Astrocyte (in vitro differentiated cells and primary cell): ENCODE measurements around the gene INPP5A. TPM values are rescaled to one million over a fixed set of nuclear protein-coding genes. Genes with fewer than 3 reads are reported as not detected.
A peak's percentile ranks its signal among the peaks of the same experiment; 100 is the strongest.

Source experiments
- DNase-seq: peaks from one replicate; pipeline ENCODE4 v3.0.0-alpha.2; 2010; ENCODE audit warnings: low read depth
- FAIRE-seq: peaks from 2 replicates; lab custom pipeline; 2011; peaks lifted over from hg19 to GRCh38; lab: Jason Lieb, UNC
- H2AFZ ChIP-seq: 2 replicates; pipeline ENCODE4 v1.6.0; 2012; ENCODE audit warnings: low read depth, low read length, inconsistent platforms
- H3K27ac ChIP-seq: 2 replicates; pipeline ENCODE4 v1.5.1; 2011; ENCODE audit warnings: low read depth, low read length, inconsistent platforms
- H3K27me3 ChIP-seq: 2 replicates; pipeline ENCODE4 v1.6.0; 2011; ENCODE audit warnings: low read length, inconsistent platforms; ENCODE audit not compliant: insufficient read depth
- H3K36me3 ChIP-seq: 2 replicates; pipeline ENCODE4 v1.5.1; 2011; ENCODE audit warnings: low read length, inconsistent platforms; ENCODE audit not compliant: insufficient read depth
- H3K4me1 ChIP-seq: 2 replicates; pipeline ENCODE4 v1.5.1; 2011; ENCODE audit warnings: low read length, inconsistent platforms; ENCODE audit not compliant: insufficient read depth
- H3K4me2 ChIP-seq: 2 replicates; pipeline ENCODE4 v1.6.0; 2012; ENCODE audit warnings: low read length, inconsistent platforms
- H3K4me3 ChIP-seq: 2 replicates; pipeline ENCODE4 v1.5.1; 2011; ENCODE audit warnings: low read depth, mild to moderate bottlenecking, low read length, inconsistent platforms; ENCODE audit not compliant: insufficient read depth
- H3K79me2 ChIP-seq: 2 replicates; pipeline ENCODE4 v1.6.0; 2012; ENCODE audit warnings: mild to moderate bottlenecking, low read length, inconsistent platforms; ENCODE audit not compliant: insufficient read depth
- H3K9ac ChIP-seq: 2 replicates; pipeline ENCODE4 v1.6.0; 2012; ENCODE audit warnings: mild to moderate bottlenecking, low read length, inconsistent platforms
- H3K9me3 ChIP-seq: 2 replicates; pipeline ENCODE4 v1.5.1; 2012; ENCODE audit warnings: low read depth, mild to moderate bottlenecking, low read length, inconsistent platforms; ENCODE audit not compliant: insufficient read depth
- H4K20me1 ChIP-seq: 2 replicates; pipeline ENCODE4 v1.6.0; 2012; ENCODE audit warnings: low read length, inconsistent platforms; ENCODE audit not compliant: insufficient read depth
- H3K27ac Mint-ChIP-seq: one replicate; pipeline ENCODE4 v1.8.0; 2021; ENCODE audit warnings: mild to moderate bottlenecking, mixed read lengths; ENCODE audit not compliant: unreplicated experiment
- H3K27me3 Mint-ChIP-seq: one replicate; pipeline ENCODE4 v1.8.0; 2021; ENCODE audit warnings: low read depth, mixed read lengths; ENCODE audit not compliant: unreplicated experiment
- H3K36me3 Mint-ChIP-seq: one replicate; pipeline ENCODE4 v1.8.0; 2021; ENCODE audit warnings: low read depth, mixed read lengths; ENCODE audit not compliant: unreplicated experiment
- H3K4me1 Mint-ChIP-seq: one replicate; pipeline ENCODE4 v1.8.0; 2021; ENCODE audit warnings: low read depth, mixed read lengths; ENCODE audit not compliant: unreplicated experiment
- H3K4me3 Mint-ChIP-seq: one replicate; pipeline ENCODE4 v1.8.0; 2021; ENCODE audit warnings: mild to moderate bottlenecking, moderate library complexity, mixed read lengths; ENCODE audit not compliant: unreplicated experiment
- H3K9me3 Mint-ChIP-seq: one replicate; pipeline ENCODE4 v1.8.0; 2021; ENCODE audit warnings: mild to moderate bottlenecking, mixed read lengths; ENCODE audit not compliant: unreplicated experiment
- EZH2 ChIP-seq: IDR thresholded peaks from 2 replicates; pipeline ENCODE4 v1.6.1; 2012; ENCODE audit warnings: mild to moderate bottlenecking, low read length, inconsistent platforms; ENCODE audit not compliant: insufficient read depth
- total RNA-seq: library from RNA; stranded (reverse); gene quantifications from 2 replicates; pipeline ENCODE4 v1.2.1, GENCODE V29; 2021
- TF ChIP-seq, protein P1 (sequence below): IDR thresholded peaks from 2 replicates; pipeline ENCODE4 v1.5.1; 2011; ENCODE audit warnings: low read depth, mild to moderate bottlenecking, inconsistent platforms, low read length, moderate library complexity; ENCODE audit not compliant: insufficient read depth

The INPP5A gene
- total RNA-seq, 1 donor from 2014 or later, result 39.1 TPM

DNA sequence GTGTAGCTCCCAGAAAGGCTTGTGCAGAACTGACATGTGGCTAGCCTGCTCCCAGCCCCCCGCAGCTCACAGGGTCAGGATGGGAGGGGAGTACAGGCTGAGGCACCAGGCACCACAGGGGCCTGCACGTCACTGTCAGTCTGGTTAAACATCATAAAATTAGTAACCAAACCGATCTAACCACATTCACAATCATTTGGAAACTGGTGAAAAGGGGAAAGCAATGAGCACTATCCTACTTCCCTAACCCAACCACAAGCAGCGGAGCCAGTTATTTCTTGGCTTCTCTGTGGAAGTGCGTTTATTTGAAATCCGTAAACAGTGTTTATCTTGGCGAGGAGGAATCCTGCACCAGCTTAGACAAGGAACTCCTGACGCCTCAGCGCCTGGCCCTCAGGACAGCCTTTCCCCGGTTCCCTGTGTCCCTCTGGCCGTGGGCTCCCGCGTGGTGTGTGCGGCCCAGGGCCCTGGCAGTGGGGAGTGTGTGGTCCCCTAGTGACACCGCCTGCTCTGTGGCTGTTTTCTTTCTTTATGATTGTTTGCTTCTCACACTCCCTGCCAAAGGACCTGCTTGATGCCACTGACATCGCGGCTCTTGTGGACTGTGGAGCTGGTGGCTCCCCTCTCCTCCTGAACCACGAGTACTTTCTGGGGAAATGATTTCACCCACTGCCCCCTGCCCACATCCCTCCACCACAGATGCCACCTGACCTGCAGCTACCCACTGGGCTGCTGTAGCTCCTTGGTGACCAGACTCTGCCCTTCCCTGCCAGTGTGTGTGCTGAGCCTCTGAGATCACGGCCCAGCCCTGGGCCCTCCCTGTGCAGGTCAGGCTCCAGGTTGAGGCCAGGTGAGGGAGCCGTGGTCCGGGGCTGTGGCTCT, 38.0 kb downstream of the INPP5A start:
- Mint-ChIP-seq H3K9me3 (no peaks in the 10 kb centered on the region), H3K27ac (peak overlapping the region; percentile 47), H3K4me1 (peaks cover 17% of the 10 kb centered on the region), H3K36me3 (no peaks in the 10 kb centered on the region), H3K27me3 (no peaks in the 10 kb centered on the region), H3K4me3 (no peak overlapping the region)
- Histone ChIP-seq H3K36me3 (no peaks in the 10 kb centered on the region), H3K9me3 (no peaks in the 10 kb centered on the region), H3K79me2 (peaks cover 72% of the 10 kb centered on the region), H3K4me2 (peak overlapping the region; percentile 63), H3K27me3 (no peaks in the 10 kb centered on the region), H3K27ac (peak overlapping the region; percentile 56), H3K4me3 (no peak overlapping the region), H3K4me1 (peaks cover 44% of the 10 kb centered on the region), H3K9ac (peak overlapping the region; percentile 61), H4K20me1 (peaks cover 95% of the 10 kb centered on the region), H2AFZ (no peak overlapping the region)
- FAIRE-seq, result peak; percentile 41
- peak; percentile 95 for DNase-seq
- TF ChIP-seq, protein P1, sequence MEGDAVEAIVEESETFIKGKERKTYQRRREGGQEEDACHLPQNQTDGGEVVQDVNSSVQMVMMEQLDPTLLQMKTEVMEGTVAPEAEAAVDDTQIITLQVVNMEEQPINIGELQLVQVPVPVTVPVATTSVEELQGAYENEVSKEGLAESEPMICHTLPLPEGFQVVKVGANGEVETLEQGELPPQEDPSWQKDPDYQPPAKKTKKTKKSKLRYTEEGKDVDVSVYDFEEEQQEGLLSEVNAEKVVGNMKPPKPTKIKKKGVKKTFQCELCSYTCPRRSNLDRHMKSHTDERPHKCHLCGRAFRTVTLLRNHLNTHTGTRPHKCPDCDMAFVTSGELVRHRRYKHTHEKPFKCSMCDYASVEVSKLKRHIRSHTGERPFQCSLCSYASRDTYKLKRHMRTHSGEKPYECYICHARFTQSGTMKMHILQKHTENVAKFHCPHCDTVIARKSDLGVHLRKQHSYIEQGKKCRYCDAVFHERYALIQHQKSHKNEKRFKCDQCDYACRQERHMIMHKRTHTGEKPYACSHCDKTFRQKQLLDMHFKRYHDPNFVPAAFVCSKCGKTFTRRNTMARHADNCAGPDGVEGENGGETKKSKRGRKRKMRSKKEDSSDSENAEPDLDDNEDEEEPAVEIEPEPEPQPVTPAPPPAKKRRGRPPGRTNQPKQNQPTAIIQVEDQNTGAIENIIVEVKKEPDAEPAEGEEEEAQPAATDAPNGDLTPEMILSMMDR, result no peak
- TF ChIP-seq EZH2, result no peak

DNA sequence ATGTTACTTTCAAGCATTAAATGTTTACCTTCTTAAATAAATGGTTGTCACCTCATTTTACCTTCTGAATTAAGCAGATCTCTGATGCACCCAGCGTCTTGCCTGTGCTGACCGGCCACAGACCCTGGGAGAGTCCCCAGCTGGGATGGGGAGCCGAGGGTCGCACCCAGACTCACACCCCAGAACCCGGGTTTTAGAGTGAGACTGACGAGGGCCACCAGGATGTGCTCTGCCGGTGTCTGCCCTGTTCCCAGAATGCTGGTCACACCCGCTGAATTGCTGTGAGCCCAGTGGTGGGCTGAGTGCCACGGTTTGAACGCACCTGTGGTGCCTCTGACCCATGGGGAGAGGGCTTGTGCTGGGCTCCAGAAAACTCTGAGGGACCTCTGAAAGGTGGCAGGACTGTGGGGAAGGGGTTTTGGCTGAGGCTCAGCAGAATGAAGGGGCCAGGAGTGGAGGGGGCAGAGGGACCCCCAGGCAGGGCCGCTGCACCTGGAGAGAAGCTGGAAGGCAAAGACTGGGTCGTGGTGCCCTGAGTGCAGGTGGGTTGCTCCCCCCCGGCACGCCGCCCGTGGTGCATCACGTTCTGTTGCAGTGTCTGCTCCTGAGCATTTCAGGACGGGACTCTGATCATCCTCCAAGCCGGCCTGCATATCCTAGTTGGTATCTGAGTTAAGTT, 39.2 kb downstream of the INPP5A start:
- Mint-ChIP-seq H3K27ac (no peak overlapping the region), H3K4me3 (no peak overlapping the region), H3K36me3 (no peaks in the 10 kb centered on the region), H3K9me3 (no peaks in the 10 kb centered on the region), H3K4me1 (peaks cover 15% of the 10 kb centered on the region), H3K27me3 (no peaks in the 10 kb centered on the region)
- no peaks in the 10 kb centered on the region for H3K9me3 ChIP-seq
- H3K4me3 ChIP-seq, result no peak overlapping the region
- FAIRE-seq, result no peak
- H3K27me3 ChIP-seq, result no peaks in the 10 kb centered on the region
- no peak overlapping the region for H3K27ac ChIP-seq
- H3K9ac ChIP-seq, result no peak overlapping the region
- H3K36me3 ChIP-seq, result no peaks in the 10 kb centered on the region
- DNase-seq, result no peak
- H3K4me2 ChIP-seq, result no peak overlapping the region
- H3K79me2 ChIP-seq, result peaks cover 71% of the 10 kb centered on the region
- TF ChIP-seq EZH2, result no peak
- TF ChIP-seq, protein P1, result no peak
- H2AFZ ChIP-seq, result no peak overlapping the region
- peaks cover 94% of the 10 kb centered on the region for H4K20me1 ChIP-seq
- H3K4me1 ChIP-seq, result peaks cover 35% of the 10 kb centered on the region
